GM12891 (cell line): ENCODE results near the gene PNMT.

Experiments
- POLR2A ChIP-seq: IDR thresholded peaks from 2 replicates; pipeline ENCODE4 v1.6.1; 2011; ENCODE audit warnings: low read depth, low read length, control low read depth
- POLR2AphosphoS5 ChIP-seq: IDR thresholded peaks from 2 replicates; pipeline ENCODE4 v1.6.1; 2011; ENCODE audit warnings: low read depth, low read length, control low read depth
- POU2F2 ChIP-seq: IDR thresholded peaks from 2 replicates; pipeline ENCODE4 v1.6.1; 2011; ENCODE audit warnings: low read depth, mild to moderate bottlenecking, control low read depth, low read length, moderate library complexity

DNA sequence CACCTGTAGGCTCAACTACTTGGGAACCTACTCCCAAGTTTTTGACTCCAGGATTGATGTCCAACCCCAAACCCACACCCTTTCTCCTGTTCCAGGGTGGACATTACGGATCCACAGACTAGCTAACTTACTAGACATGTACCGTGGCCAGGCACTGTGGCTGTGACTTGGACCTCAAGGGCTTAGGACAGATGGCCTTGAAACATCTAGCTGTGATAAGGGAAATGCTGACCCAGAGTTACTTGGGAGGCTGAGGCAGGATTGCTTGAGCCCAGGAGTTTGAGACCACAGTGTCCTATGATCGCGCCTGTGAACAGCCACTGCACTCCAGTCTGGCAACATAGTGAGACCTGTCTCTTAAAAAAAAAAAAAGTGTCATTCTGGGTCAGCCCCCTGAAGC lies 27.2 kb upstream of the PNMT start:
- TF ChIP-seq POLR2AphosphoS5 (no peak), POLR2A (no peak), POU2F2 (no peak)
